Activated T-helper 1 cell treated with anti-CD3 and anti-CD28 coated beads, Interleukin-2, amount 50 U/mL, for 16 hours (primary cell): ENCODE data around the gene COL11A2.

ENCODE experiments used
- DNase-seq, 2 donors: peaks; one replicate each; pipeline ENCODE4 v3.0.0-alpha.2; 2020; ENCODE audit warnings: low read depth in 1 of 2, low spot score in 1 of 2

The COL11A2 gene

DNA sequence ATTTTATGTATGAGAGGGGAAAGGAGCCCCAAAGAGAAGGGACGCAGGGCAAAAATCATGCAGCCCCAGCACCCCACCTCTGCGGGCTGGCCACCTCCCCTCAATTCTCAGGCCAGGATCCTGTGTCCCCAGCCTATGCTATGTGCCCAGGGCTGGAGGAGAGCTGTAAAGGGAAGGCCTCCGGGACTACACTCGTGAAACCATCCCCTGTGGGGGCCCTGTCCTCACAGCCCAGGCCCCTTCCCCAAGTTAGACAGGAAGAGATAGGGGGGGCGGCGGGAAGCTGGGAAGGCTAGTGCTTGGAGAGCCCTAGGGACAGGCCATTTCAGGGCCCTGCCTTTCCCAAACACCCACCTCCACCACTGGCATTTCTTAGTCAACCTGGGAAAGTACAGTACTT lies 1.4 kb upstream of the COL11A2 start:
- DNase-seq: no peak

DNA sequence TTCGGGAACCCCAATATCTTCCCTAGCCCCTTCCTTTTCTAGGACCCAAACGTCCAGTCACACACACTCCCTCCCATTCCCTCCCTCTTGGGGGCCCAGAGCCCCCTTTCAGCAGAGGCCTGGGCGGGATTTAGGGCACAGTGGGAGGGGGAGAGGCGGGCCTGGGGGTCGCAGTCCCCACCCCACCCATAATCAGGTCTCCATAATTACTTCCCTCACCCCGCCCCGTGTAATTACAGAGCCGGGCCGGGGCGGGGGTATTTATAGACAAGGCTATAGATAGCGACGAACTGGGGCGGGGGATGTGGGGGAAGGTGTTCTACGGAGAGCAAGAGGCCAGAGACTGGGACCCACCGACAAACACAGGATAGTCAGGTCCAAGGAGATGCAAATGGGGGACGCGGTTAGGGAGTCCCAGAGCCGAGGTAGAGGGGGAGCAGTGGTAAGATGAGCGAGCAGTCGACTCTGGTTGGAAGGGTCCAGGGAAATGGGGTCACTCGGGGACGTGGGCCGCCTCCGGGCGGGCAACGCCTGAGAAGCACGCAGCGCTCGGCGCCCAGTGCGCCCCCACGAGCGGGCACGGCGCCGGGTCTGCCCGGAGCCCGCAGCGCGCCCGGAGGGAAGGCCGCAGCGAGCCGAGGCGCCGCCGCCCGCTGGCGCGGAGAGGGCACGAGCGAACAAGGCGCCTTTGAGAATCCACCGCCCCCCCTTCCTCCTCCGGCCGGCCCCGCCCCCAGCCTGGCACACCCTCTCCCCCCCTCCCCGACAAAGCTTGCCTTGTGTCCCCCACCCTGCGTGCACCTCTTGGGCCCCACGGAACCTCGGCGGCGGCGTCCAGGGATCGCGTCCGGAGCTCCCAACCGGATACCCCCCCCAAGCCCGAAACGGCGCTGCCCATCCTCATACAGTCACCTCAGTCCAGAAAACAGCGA lies 670 bp upstream of the COL11A2 start:
- no peak for DNase-seq

DNA sequence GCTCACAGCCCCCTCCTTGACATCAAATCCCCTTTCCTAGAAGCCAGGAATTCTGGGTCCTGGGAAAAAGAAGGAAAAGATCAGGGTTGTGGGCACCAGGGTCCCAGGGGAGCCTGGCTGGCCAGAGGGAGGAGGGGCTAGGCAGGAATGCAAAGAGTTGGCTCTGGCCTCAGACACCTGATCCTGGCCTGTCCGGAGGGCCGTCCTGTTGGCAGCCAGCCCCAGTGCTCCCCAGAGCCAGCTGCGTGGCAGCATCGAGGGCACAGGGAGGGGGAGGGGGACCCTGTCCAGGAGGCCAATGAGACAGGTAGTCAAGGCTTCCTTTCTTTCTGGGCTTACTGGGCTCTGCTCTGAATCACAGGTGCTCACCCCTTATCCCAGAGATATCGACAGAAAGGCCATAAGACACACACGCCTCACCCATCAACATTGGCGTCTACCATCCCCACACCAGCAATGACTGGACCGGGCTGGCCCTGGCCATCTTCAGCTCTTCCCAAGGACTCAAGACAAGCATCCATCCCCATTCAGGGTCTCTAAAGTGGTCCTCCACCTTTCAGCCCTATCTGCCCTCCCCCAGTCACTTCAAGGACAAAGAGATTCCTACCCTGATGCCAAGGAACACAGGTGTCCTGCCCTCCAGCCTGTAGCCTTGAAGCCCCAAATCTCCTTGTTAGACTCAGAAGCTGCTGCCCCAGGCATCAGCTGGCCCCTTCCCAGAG lies 723 bp downstream of the COL11A2 start:
- no peak for DNase-seq

DNA sequence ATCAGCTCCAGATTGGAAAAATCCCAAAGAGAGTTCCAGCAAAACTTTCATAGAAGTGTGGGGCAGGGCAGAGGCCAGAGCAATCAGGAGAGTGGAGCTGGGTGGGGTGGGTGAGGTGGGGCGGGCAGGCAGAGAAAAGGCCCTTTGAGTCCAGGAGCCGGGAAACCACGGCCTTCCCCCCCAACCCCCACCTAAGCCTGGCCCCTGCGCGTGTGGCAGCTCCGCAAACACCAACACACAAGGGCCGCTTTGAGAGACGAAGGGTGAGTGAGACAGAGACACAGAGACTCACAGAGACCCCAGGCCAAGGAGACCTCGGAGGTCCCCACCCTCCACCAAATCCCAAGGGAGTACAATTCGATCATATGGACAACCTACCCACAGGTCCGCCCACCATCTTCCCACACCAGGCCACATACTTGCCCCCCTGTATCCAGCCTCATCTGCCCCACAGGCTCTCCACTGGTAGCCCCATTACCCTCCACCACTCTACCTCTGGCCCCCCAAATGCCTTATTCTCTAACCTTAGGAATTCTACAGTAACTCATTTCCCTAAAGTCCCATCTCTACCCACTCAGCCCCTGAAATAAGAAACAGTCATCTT lies 1.7 kb downstream of the COL11A2 start:
- no peak for DNase-seq

DNA sequence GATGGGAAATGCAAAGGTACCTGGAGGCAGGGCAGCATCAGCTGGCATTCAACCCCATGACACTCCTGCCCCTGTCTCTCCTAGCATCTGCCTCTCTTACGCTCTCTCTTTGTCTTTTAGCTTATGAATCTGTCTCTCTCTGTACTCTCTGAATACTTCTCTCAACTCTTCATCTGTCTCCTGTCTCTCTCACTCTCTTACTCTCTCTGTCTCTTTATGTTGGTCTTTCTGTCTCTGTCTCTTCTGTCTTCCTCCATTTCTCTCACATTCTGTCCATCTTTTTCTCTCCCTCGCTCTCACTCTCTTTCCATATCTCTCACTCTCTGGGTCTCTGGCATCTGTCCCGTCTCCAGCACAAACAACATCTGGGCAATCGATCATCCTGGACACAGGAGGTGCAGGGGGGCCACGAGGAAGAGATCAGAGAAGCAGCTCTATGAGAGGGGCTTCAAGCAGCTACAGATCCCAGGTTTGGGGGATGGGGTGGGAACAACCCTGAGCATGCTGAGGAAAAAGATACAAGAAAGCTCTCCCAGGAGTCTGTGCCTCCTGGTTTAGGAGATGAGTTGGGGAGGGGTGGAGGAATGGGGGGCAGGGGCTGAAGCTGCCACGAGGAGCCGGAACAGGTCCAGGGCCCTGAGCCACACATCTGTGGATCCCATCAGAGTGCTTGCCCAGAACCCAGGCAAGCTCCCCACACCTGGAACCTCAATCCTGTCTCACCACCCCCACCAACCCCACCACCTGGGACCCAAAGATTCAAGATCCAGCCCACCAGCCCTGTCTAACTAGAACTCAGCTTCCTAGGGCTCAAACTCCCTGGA lies 2.4 kb downstream of the COL11A2 start:
- DNase-seq: no peak

DNA sequence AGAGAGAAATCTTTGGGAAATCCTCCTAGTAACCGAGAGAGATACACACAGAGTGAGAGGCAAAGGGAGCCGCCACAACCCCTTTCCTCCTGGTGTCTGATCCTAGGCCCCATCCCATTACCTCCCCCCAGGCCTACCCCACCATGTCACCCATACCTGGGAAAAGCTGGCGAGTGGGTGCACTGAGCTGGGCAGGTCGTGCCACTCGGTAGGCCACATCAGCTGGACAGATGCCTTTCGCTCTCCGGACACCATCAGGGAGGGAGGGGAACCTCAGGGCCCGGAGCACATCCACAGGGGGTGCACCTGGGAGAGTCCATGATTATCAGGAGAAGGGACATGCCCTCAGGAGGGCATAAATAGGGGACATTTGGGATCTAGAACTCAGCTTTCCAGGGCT lies 3.1 kb downstream of the COL11A2 start:
- no peak for DNase-seq

DNA sequence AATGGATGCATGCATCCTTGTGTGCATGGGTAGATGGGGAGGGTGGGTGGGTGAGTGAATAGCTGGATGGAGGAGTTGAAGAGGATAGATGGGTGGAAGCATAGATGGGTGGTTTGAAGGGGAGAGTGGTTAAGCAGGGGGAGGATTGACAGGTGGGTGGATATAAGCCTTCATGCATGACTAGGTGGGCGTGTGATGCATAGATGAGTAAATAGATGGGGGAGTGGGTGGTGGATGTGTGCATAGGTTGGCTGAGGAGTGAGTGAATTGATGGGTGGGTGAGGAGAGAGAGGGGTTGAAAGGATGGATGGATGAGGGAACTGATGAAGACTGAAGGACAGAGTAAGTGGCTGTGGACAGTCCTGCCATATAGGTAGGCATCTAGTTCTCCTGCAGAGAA lies 4.5 kb downstream of the COL11A2 start:
- DNase-seq: no peak

DNA sequence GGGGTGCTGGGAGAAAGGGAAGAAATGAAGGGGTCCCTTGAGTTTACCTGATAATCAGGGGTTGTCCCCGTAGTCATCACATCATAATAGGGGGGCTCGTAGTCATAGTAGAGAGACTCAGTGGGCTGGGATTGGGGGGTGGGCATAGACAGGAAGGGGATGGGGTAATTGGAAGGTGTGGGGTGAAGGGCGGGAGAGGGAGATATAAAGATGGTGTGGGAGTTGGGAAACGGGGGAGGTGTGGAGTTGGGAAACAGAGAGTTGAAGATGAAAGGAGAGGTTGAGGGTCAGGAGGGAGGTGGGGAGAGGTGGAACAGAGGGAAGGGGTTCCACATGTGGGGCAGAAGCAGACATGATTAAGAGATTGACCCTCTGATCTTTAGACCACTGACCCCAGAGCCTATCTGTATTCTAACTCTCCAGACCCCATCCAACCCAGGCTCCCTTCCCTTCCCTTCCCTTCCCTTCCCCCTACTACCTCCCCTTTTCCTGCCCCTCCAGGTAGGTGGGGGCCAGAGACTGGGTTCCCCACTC lies 6.5 kb downstream of the COL11A2 start:
- no peak for DNase-seq

DNA sequence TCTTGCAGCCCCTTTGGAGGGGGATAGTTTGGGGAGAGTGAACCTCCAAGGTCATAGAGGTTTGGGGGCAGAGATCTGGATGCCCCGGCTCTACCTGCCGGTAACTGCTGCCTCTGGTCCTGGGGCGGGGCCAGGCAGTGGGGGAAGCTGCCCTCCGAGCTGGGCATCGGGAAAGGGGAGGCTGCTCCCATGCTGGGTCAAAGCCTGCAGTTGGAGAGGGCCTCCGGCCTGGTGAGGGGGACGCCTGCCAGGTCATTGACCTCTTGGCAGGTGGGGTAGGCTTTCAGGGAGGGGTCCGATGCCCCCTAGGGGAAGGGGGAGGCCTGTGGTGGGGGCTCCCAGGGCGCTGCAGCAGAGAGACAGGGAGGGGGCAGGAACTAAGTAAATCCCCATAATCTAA lies 7.1 kb downstream of the COL11A2 start:
- no peak for DNase-seq

DNA sequence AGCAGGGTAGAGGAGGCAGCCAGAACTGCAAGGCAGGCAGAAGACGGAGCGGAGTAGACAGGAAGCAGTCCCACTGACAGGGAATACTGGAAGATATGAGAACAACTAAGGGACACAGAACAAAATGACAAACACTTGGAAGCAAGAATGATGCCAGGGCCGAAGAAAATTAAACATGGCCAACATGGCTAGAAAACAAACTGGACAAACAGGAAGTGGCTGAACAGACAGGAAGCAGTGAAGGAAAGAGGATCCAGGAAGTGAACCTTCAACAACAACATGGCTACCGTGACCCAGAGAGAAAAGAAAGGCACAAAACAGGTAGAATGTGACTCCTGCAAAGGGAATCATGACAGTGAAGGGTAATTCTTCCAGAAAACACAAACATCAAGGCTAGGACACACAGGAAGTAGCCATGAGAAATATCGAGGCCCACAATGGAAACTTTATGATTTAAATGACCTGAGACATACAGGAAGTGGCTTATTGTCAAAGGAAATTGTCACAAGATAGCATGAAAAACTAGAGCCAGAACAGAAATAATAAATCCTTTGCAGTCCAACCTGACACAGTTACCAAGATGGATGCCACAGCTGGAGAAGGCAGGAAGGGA lies 9.1 kb downstream of the COL11A2 start:
- DNase-seq: no peak

DNA sequence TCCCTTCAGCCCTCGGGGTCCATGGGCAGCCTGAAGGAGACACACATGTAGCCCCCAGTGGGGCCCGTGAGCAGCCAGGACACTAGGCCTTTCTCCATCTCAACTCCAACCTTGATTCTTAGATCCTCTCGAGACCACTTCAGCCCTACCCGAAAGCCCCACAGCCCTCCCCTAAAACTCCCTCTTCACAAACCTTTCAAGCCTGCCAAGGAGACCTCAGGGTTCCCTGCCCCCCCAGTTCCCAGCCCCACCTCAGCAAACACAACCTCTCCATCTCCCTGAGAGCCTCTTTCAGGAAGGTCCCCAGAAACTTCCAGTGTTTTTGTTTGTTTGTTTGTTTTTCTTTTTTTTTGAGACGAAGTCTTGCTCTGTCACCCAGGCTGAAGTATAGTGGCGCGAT lies 11.1 kb downstream of the COL11A2 start:
- no peak for DNase-seq

DNA sequence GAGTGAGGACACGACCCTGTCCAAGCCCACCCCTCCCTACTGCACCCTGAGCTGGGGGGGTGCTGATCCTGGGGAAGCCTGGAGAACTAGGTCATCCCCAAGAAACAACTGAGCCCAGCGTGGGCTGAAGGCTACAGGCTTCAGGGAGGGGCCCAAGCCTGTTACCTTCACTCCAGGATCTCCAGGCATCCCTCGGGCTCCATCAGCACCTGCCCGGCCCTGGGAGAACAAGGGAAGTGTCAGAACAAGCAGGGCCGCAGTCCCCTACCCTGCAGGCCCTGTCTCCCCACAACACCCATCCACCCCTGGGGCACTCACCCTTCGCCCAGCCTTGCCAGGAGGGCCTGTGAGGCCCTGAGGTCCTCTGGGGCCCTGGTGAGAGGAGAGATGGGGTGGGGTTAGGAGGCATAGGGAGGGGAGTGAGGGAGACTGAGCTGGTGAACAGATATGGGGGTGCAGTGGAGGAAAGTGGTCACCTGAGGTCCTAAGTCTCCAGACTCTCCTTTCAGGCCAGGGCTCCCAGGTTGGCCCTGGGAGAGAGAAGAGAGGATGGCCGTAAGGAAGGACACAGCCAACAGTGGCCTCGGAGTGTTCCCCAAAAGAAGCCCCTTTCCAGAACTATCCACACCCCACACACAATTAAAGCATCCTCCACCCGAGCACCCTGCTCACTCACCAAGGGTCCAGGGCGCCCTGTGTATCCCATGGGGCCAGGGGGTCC lies 13.4 kb downstream of the COL11A2 start:
- no peak for DNase-seq

DNA sequence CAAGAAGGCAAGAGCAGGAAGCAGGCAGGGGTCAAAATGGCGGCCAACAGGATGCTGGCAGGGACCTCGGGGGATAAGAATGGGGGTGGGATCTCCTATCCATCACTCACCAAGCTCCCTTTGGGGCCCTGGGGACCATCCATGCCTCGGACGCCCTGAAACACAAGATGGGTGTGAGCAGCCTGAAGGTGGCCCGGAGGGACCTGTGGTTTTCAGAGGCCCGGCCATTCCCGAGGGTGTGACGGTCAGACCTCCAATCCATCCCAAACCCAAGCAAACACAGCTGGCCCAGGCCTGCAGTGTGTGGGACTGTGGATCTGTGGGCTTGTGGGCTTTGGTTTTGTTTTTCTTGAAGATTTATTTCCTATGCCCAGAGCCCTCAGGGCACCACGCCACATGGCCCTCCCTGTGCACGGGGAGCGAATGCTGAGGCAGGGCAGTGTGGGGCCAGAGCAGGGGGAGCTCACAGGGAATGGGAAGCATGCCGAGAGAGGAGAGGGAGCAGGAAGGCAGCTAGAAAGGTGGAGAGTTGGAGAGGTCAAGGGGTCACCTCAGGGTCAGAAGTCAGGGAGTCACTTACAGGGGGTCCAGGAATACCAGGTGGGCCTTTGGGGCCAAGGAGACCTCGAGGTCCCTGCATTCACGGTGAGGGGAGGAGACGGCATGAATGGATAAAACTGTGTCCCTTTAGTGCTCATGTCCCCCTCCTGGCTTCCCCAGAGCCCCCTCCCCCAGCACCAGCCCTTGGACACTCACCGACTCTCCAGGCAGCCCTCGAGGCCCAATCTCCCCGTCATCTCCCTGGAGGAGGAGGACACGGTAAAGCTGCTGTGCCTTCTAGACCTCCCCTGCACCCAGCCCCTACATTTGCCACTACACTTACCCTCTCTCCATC lies 14.5 kb downstream of the COL11A2 start:
- no peak for DNase-seq

DNA sequence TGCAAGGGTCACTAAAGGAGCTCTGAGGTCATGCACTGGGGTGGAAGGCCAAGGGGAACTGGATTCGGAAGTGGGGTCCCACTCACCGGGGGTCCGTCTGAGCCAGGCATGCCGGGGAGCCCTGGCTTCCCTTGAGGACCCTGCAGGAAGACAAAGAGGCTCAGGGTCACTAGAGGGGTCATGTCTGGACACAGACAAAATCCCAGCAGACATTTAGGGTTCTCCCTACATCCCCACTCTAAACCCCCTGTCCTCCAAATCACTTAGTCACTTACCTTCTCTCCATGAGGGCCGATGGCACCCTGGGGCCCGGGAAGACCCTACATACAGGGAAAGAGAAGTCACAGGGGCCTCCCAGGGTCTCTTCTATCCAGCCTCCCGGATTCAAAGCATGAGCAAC lies 15.4 kb downstream of the COL11A2 start:
- no peak for DNase-seq

DNA sequence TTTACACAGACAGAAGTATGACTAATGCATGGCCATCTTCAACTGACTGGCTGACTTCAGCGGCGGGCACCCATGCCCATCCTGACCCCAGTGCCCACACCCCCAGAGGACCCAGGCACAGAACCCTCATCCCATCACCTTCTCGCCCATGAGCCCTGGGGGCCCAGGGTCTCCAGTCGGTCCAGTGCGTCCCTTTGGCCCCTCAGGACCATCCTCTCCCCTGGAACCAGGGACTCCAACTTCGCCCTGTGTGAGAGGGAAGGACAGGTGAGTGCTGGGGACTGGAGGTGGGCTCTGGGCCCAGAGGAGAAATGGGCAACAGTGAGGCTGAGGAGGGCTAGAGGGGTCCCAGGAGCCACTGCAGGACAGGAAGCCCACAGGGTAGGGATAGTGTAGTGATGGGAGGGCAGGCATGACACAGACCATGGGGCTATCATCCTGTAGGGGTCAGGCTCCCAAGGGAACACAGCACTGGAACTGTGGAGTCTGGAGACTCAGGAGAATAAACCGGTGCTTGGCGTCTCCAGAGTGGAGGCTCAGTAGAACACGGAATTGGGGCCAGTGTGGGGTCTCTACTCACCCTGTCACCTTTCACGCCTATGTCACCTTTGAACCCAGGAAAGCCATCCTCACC lies 16.7 kb downstream of the COL11A2 start:
- no peak for DNase-seq

DNA sequence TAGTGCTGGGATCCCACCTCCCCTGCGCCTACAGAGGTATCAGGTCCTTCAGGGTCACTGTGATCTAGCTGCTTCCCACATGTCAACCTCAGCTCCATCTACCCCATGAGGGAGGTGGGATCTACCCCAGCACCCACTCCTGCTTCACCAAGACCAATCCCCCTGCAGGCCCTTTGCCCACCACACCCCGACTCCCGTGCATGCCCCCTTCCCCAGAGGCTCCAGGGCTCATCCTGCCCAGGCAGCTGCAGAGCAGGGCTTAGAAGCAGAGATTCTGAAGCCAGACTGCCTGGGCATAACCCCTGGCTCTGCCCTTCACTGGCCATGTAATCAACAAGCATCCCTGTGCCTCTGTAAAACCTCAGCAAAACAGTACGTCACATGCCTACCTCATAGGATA lies 17.5 kb downstream of the COL11A2 start:
- no peak for DNase-seq

DNA sequence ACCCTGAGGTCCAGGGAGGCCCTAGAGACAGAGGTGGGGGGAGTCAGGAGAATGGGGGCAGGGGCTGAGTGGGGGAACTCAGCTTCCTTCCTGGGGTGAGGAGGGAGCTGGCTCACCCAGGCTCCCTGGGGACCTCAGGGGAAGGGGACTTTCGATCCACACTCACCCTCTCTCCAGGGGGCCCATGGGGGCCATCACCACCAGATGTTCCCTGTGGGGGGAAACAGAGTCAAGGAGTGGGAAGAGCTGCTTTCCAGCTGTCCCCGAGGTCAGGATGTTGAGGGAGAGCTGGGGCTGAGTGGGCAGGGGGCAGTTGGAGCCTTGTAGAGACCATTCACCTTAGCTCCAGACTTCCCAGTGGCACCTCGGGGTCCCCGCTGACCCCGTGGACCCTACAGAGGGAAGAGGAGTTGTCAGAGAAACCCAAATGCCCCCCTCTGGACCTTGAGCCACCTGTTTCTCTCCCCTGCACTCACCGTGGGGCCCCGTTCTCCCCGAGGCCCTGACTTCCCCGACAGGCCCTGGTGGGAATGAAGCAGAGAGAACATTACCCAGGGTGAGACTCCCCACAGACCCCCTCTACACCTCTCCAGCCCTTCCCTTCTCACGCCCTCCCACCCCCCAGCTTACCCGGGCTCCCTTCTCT lies 18.6 kb downstream of the COL11A2 start:
- DNase-seq: no peak
